CD14-positive monocyte (primary cell): Measurements from ENCODE around the gene CCDC33. TPM values are rescaled to one million over a fixed set of nuclear protein-coding genes. Genes with fewer than 3 reads are reported as not detected.
A peak's percentile ranks its signal among the peaks of the same experiment; 100 is the strongest.

Experiments used
- DNase-seq, 3 donors: peaks; one replicate each; pipeline ENCODE4 v3.0.0-alpha.2; 2011 to 2022
- H2AFZ ChIP-seq: 2 replicates; pipeline ENCODE4 v1.6.0; 2012; ENCODE audit warnings: mild to moderate bottlenecking, low read depth, low read length, inconsistent platforms; ENCODE audit not compliant: insufficient read depth, poor library complexity, severe bottlenecking
- H3K27ac ChIP-seq, 2 donors: 1 replicate in 1 of 2; 2 replicates in 1 of 2; pipeline ENCODE4 v1.5.1; 2012 to 2013; ENCODE audit warnings: low read length in 2 of 2, control low read depth in 1 of 2, inconsistent platforms in 1 of 2, low read depth in 1 of 2, mild to moderate bottlenecking in 1 of 2
- H3K27me3 ChIP-seq, 2 donors: one replicate each; pipeline versions ENCODE4 v1.6.0 to v1.6.1; 2011 to 2013; ENCODE audit warnings: low read length in 2 of 2; ENCODE audit not compliant: control insufficient read depth in 2 of 2, insufficient read depth in 2 of 2
- H3K36me3 ChIP-seq, 2 donors: replicated peaks in 1 of 2; 1 replicate in 1 of 2; 2 replicates in 1 of 2; pipeline versions ENCODE4 v1.5.1 to v1.6.1; 2012 to 2013; ENCODE audit warnings: low read length in 2 of 2, control low read depth in 1 of 2, inconsistent platforms in 1 of 2, mild to moderate bottlenecking in 1 of 2; ENCODE audit not compliant: insufficient read depth in 2 of 2, control insufficient read depth in 1 of 2
- H3K4me1 ChIP-seq, 2 donors: 1 replicate in 1 of 2; 2 replicates in 1 of 2; pipeline versions ENCODE4 v1.5.1 to v1.6.1; 2012 to 2013; ENCODE audit warnings: low read length in 2 of 2, control low read depth in 1 of 2, inconsistent platforms in 1 of 2, mild to moderate bottlenecking in 1 of 2, moderate library complexity in 1 of 2; ENCODE audit not compliant: insufficient read depth in 2 of 2, control insufficient read depth in 1 of 2
- H3K4me2 ChIP-seq: replicated peaks from 2 replicates; pipeline ENCODE3; 2012; ENCODE audit warnings: low read length, moderate library complexity, mild to moderate bottlenecking; ENCODE audit not compliant: poor library complexity, severe bottlenecking; ENCODE audit errors: extremely low read depth
- H3K4me3 ChIP-seq, 3 experiments: fragments of 200-600 bp in 1 of 3; sonication (generic) in 1 of 3; replicated peaks in 1 of 3; 1 replicate in 2 of 3; 2 replicates in 1 of 3; pipeline ENCODE4 v1.5.1; 2011 to 2013; ENCODE audit warnings: low read length in 3 of 3, mild to moderate bottlenecking in 3 of 3, control low read depth in 2 of 3, low read depth in 2 of 3, inconsistent platforms in 1 of 3, moderate library complexity in 1 of 3
- H3K79me2 ChIP-seq: 2 replicates; pipeline ENCODE4 v1.6.0; 2012; ENCODE audit warnings: mild to moderate bottlenecking, control low read depth, inconsistent platforms, low read length, moderate library complexity; ENCODE audit not compliant: insufficient read depth
- H3K9ac ChIP-seq: 2 replicates; pipeline ENCODE4 v1.6.0; 2017; ENCODE audit warnings: low read length, mild to moderate bottlenecking; ENCODE audit not compliant: insufficient read depth, poor library complexity, severe bottlenecking
- H3K9me3 ChIP-seq, 2 donors: replicated peaks in 1 of 2; 1 replicate in 1 of 2; 2 replicates in 1 of 2; pipeline versions ENCODE4 v1.5.1 to v1.6.1; 2012 to 2013; ENCODE audit warnings: low read length in 2 of 2, control low read depth in 1 of 2; ENCODE audit not compliant: control insufficient read depth in 1 of 2, insufficient read depth in 1 of 2
- H4K20me1 ChIP-seq: 2 replicates; pipeline ENCODE4 v1.6.0; 2012; ENCODE audit warnings: mild to moderate bottlenecking, low read length, control low read depth, moderate library complexity; ENCODE audit not compliant: insufficient read depth
- H3K27ac Mint-ChIP-seq, 7 donors: one replicate each; pipeline ENCODE4 v1.8.0; 2020; ENCODE audit warnings: mild to moderate bottlenecking in 7 of 7, mixed read lengths in 7 of 7, moderate library complexity in 6 of 7, inconsistent platforms in 2 of 7
- H3K27me3 Mint-ChIP-seq, 3 donors: one replicate each; pipeline ENCODE4 v1.8.0; 2021 to 2022; ENCODE audit warnings: low read depth in 3 of 3, mild to moderate bottlenecking in 3 of 3, mixed read lengths in 3 of 3, moderate library complexity in 3 of 3, inconsistent platforms in 1 of 3
- H3K36me3 Mint-ChIP-seq, 2 donors: one replicate each; pipeline ENCODE4 v1.8.0; 2020; ENCODE audit warnings: mixed read lengths in 2 of 2, inconsistent platforms in 1 of 2, mild to moderate bottlenecking in 1 of 2
- H3K4me1 Mint-ChIP-seq: one replicate; pipeline ENCODE4 v1.8.0; 2020; ENCODE audit warnings: mild to moderate bottlenecking, mixed read lengths
- H3K4me3 Mint-ChIP-seq, 2 donors: one replicate each; pipeline ENCODE4 v1.8.0; 2020; ENCODE audit warnings: mild to moderate bottlenecking in 2 of 2, mixed read lengths in 2 of 2, moderate library complexity in 1 of 2
- H3K9me3 Mint-ChIP-seq, 7 donors: one replicate each; pipeline ENCODE4 v1.8.0; 2020 to 2022; ENCODE audit warnings: mixed read lengths in 7 of 7, mild to moderate bottlenecking in 6 of 7, moderate library complexity in 6 of 7, inconsistent platforms in 2 of 7
- WGBS: methylation state at CpG from one replicate; pipeline ENCODE4 v1.1.5; 2013; ENCODE audit warnings: missing lambda C conversion rate; ENCODE audit not compliant: insufficient coverage; 5-methylcytosine and 5-hydroxymethylcytosine counted together
- intact Hi-C, 2 donors: fragments of 100-400 bp; cut with micrococcal nuclease; formaldehyde crosslinking; loops; one replicate each; pipeline versions ENCODE4 v1.15.0 to v1.15.1; 2023
- polyA plus RNA-seq, 3 donors: library from polyadenylated mRNA; depleted of rRNA in 1 of 3; unstranded in 2 of 3; stranded (reverse) in 1 of 3; fragments of 300-500 nt in 2 of 3; fragments of >200 nt in 1 of 3; fragmentation: Illumina TruSeq in 2 of 3; gene quantifications; 1 replicate in 2 of 3; 2 replicates in 1 of 3; pipeline ENCODE4 v1.2.3, GENCODE V29; 2012 to 2021
- TF ChIP-seq, protein P1 (sequence below): fragments of 200-600 bp; IDR thresholded peaks from one replicate; pipeline ENCODE4 v1.8.0; 2022; ENCODE audit warnings: antibody characterized with exemption, mild to moderate bottlenecking

Gene CCDC33
- polyA plus RNA-seq, 3 donors, result not detected

DNA sequence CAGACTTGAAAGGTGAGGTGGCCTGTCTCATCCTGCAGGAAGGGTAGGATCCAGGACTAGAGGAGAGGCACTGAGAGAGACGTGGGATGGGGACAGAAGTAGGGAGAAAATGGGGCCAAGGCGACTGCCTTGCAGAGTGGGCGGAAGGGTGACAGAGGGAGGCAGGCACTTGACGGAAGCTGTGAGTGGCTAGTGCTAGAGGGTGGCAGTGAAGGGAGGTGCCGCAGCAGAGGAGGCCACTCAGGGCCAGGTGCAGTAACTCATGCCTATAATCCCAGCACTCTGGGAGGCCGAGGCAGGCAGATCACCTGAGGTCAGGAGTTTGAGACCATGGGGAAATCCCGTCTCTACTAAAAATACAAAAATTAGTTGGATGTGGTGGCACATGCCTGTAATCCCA is 7.3 kb downstream of the CCDC33 start:
- no peak overlapping the region for H3K9ac ChIP-seq
- WGBS, result 72% methylated on average over 4 of the region's 7 CpGs
- H3K27me3 Mint-ChIP-seq, result peaks cover 20 to 32% (median 29%) of the 10 kb centered on the region in 3 donors
- H3K4me1 Mint-ChIP-seq, result no peaks in the 10 kb centered on the region
- no peaks in the 10 kb centered on the region for H4K20me1 ChIP-seq
- no peak overlapping the region for H3K27ac Mint-ChIP-seq
- H3K79me2 ChIP-seq, result no peaks in the 10 kb centered on the region
- H3K4me1 ChIP-seq, result no peaks in the 10 kb centered on the region
- no peak overlapping the region for H3K4me2 ChIP-seq
- intact Hi-C loops, result no loop called here
- H3K36me3 ChIP-seq, result no peaks in the 10 kb centered on the region
- H3K9me3 Mint-ChIP-seq, result no peaks in the 10 kb centered on the region
- DNase-seq, result no peak
- no peaks in the 10 kb centered on the region for H3K36me3 Mint-ChIP-seq
- TF ChIP-seq, protein P1, sequence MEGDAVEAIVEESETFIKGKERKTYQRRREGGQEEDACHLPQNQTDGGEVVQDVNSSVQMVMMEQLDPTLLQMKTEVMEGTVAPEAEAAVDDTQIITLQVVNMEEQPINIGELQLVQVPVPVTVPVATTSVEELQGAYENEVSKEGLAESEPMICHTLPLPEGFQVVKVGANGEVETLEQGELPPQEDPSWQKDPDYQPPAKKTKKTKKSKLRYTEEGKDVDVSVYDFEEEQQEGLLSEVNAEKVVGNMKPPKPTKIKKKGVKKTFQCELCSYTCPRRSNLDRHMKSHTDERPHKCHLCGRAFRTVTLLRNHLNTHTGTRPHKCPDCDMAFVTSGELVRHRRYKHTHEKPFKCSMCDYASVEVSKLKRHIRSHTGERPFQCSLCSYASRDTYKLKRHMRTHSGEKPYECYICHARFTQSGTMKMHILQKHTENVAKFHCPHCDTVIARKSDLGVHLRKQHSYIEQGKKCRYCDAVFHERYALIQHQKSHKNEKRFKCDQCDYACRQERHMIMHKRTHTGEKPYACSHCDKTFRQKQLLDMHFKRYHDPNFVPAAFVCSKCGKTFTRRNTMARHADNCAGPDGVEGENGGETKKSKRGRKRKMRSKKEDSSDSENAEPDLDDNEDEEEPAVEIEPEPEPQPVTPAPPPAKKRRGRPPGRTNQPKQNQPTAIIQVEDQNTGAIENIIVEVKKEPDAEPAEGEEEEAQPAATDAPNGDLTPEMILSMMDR, result no peak
- no peak overlapping the region for H3K4me3 Mint-ChIP-seq
- no peaks in the 10 kb centered on the region for H3K9me3 ChIP-seq
- no peak overlapping the region for H3K4me3 ChIP-seq
- H3K27ac ChIP-seq, result no peak overlapping the region
- no peak overlapping the region for H2AFZ ChIP-seq
- H3K27me3 ChIP-seq, result peaks cover 0 to 19% of the 10 kb centered on the region in 2 donors

DNA sequence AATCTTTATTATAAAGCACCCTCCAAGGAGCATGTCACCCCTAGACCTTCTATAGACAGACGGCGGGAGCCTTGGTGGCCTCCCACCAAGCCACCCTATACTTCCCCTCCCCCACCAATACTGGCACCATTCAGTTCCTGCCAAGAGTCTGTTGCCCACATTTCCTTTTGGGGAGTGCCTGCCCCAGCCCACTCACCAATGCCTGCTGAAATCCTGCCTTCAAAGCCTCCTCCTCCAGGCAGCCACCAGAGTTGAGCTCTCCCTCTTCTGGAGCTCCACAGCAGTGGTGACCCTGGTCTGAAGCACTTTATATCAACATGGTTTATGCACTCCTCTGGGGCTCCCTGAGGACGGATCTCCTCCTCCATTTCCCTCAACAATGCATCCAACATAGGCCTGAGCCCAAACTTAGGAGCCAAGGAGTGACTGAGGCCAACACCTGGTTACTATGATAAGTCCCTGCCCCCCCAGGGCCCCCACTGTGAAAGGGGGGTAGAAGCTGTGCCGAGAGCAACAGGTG is 8.8 kb downstream of the CCDC33 start:
- no peaks in the 10 kb centered on the region for H3K79me2 ChIP-seq
- Mint-ChIP-seq H3K27ac (no peak overlapping the region), H3K9me3 (no peaks in the 10 kb centered on the region), H3K4me1 (no peaks in the 10 kb centered on the region), H3K36me3 (no peaks in the 10 kb centered on the region), H3K4me3 (peak overlapping the region in 1 of 2 donors; percentile 28), H3K27me3 (peaks cover 22 to 32% (median 28%) of the 10 kb centered on the region in 3 donors)
- H3K9me3 ChIP-seq, result no peaks in the 10 kb centered on the region
- 87% methylated on average over 2 of the region's 4 CpGs for WGBS
- no peak overlapping the region for H3K4me2 ChIP-seq
- H3K9ac ChIP-seq, result no peak overlapping the region
- no peak overlapping the region for H3K27ac ChIP-seq
- no peak for DNase-seq
- H4K20me1 ChIP-seq, result no peaks in the 10 kb centered on the region
- H3K27me3 ChIP-seq, result peaks cover 0 to 19% of the 10 kb centered on the region in 2 donors
- H3K4me1 ChIP-seq, result no peaks in the 10 kb centered on the region
- no peak overlapping the region for H2AFZ ChIP-seq
- H3K4me3 ChIP-seq, result no peak overlapping the region
- intact Hi-C loops, result no loop called here
- TF ChIP-seq, protein P1, result no peak
- H3K36me3 ChIP-seq, result no peaks in the 10 kb centered on the region
